ENCODE measurements around the gene SNAP25.

The SNAP25 gene

GRCh38 chr20:10217721-10218410 lies 764 bp upstream of the SNAP25 start:
- peaks cover 44% of the 10 kb centered on the region for H3K27me3 Mint-ChIP-seq (ENCODE audit: low read depth)
- H3K9me3 Mint-ChIP-seq, result no peaks in the 10 kb centered on the region
- H3K4me1 Mint-ChIP-seq, result peaks cover 15% of the 10 kb centered on the region
- H3K4me3 Mint-ChIP-seq, result peak overlapping the region; percentile 89 to 95 (median 91)
- TF ChIP-seq CTCF (IDR thresholded peaks at IDR 0.05; ENCODE audit: unreplicated experiment in 3 of 3), result no peak
- H3K27ac Mint-ChIP-seq, result peak overlapping the region; percentile 4 to 83 (median 50)
- H3K36me3 Mint-ChIP-seq (ENCODE audit: low read depth), result no peaks in the 10 kb centered on the region

- peaks cover 15% of the 10 kb centered on the region for H3K4me1 Mint-ChIP-seq
- H3K27ac Mint-ChIP-seq, result peak overlapping the region; percentile 32 to 83 (median 74)
- H3K36me3 Mint-ChIP-seq (ENCODE audit: low read depth), result no peaks in the 10 kb centered on the region
- H3K9me3 Mint-ChIP-seq, result no peaks in the 10 kb centered on the region
- H3K4me3 Mint-ChIP-seq, result peak overlapping the region; percentile 89 to 95 (median 91)
- TF ChIP-seq CTCF (IDR thresholded peaks at IDR 0.05; ENCODE audit: unreplicated experiment in 3 of 3), result no peak
- H3K27me3 Mint-ChIP-seq (ENCODE audit: low read depth), result peaks cover 36% of the 10 kb centered on the region
Observed at GRCh38 chr20:10219452-10219791, 792 bp downstream of the SNAP25 start.

- Mint-ChIP-seq H3K9me3 (no peaks in the 10 kb centered on the region), H3K4me3 (peak overlapping the region; percentile 89 to 95 (median 91)), H3K4me1 (peaks cover 15% of the 10 kb centered on the region), H3K27me3 (ENCODE audit: low read depth) (peaks cover 28% of the 10 kb centered on the region), H3K27ac (no peak overlapping the region), H3K36me3 (ENCODE audit: low read depth) (no peaks in the 10 kb centered on the region)
- TF ChIP-seq CTCF (IDR thresholded peaks at IDR 0.05; ENCODE audit: unreplicated experiment in 3 of 3), result no peak
Observed at GRCh38 chr20:10219993-10220750, 1.5 kb downstream of the SNAP25 start.

GRCh38 chr20:10221021-10221420 lies 2.4 kb downstream of the SNAP25 start:
- Mint-ChIP-seq H3K4me3 (peak overlapping the region in 1 of 3 experiments; percentile 25), H3K36me3 (ENCODE audit: low read depth) (no peaks in the 10 kb centered on the region), H3K4me1 (peaks cover 14% of the 10 kb centered on the region), H3K27me3 (ENCODE audit: low read depth) (peaks cover 22% of the 10 kb centered on the region), H3K27ac (no peak overlapping the region), H3K9me3 (no peaks in the 10 kb centered on the region)
- no peak for TF ChIP-seq CTCF (IDR thresholded peaks at IDR 0.05; ENCODE audit: unreplicated experiment in 3 of 3)

GRCh38 chr20:10225439-10226060 lies 6.9 kb downstream of the SNAP25 start:
- no peak overlapping the region for H3K27ac Mint-ChIP-seq
- no peaks in the 10 kb centered on the region for H3K4me1 Mint-ChIP-seq
- H3K4me3 Mint-ChIP-seq, result no peak overlapping the region
- TF ChIP-seq CTCF (IDR thresholded peaks at IDR 0.05; ENCODE audit: unreplicated experiment in 3 of 3), result peak in 1 of 3 experiments; percentile 10
- H3K27me3 Mint-ChIP-seq (ENCODE audit: low read depth), result no peaks in the 10 kb centered on the region
- H3K36me3 Mint-ChIP-seq (ENCODE audit: low read depth), result no peaks in the 10 kb centered on the region
- no peaks in the 10 kb centered on the region for H3K9me3 Mint-ChIP-seq

Data from nephron (organoid).